AG04449 (cell line): ENCODE measurements around the gene IPO7.

Experiments
- CTCF ChIA-PET: fragments of 350-600 bp; formaldehyde crosslinking; extraction: SDS; loops from one replicate; lab custom pipeline; 2021; ENCODE audit warnings: antibody characterized with exemption; lab: Yijun Ruan, JAX
- POLR2A ChIA-PET: fragments of 400-600, 350-600 bp; formaldehyde crosslinking; extraction: SDS; loops from one replicate; lab custom pipeline; 2020; ENCODE audit warnings: antibody characterized with exemption, inconsistent platforms; lab: Yijun Ruan, JAX
- DNase-seq: peaks from one replicate; pipeline ENCODE4 v3.0.0-alpha.2; 2010; ENCODE audit warnings: low read depth, low spot score
- H3K4me3 ChIP-seq: 2 replicates; pipeline ENCODE4 v1.5.1; 2011; ENCODE audit warnings: low read depth, mild to moderate bottlenecking, control low read depth, low read length
- TF ChIP-seq, protein P1 (sequence below): IDR thresholded peaks from one replicate; pipeline ENCODE4 v1.5.1; 2011; ENCODE audit warnings: mild to moderate bottlenecking, moderate library complexity, low read length, control low read depth, inconsistent platforms; ENCODE audit not compliant: insufficient read depth; ENCODE audit errors: missing control alignments

Gene IPO7

GRCh38 chr11:9495803-9496514, 111.5 kb downstream of the IPO7 start:
- POLR2A ChIA-PET = no interaction called here
- H3K4me3 ChIP-seq = no peak overlapping the region
- TF ChIP-seq, protein P1, sequence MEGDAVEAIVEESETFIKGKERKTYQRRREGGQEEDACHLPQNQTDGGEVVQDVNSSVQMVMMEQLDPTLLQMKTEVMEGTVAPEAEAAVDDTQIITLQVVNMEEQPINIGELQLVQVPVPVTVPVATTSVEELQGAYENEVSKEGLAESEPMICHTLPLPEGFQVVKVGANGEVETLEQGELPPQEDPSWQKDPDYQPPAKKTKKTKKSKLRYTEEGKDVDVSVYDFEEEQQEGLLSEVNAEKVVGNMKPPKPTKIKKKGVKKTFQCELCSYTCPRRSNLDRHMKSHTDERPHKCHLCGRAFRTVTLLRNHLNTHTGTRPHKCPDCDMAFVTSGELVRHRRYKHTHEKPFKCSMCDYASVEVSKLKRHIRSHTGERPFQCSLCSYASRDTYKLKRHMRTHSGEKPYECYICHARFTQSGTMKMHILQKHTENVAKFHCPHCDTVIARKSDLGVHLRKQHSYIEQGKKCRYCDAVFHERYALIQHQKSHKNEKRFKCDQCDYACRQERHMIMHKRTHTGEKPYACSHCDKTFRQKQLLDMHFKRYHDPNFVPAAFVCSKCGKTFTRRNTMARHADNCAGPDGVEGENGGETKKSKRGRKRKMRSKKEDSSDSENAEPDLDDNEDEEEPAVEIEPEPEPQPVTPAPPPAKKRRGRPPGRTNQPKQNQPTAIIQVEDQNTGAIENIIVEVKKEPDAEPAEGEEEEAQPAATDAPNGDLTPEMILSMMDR = no peak
- CTCF ChIA-PET = interaction anchor here (1.1 to 3.4 kb wide), 3 partner anchors 10 to 17 kb away, joined by 3 to 55 read pairs (median 35); no protein-coding TSS in a partner anchor
- DNase-seq = no peak
